WTC11 (cell line): ENCODE results near the gene DOK3. TPM values are rescaled to one million over a fixed set of nuclear protein-coding genes. Genes with fewer than 3 reads are reported as not detected.

Experiments
- ATAC-seq: fragments of 200-7000 bp; cut with Tn5 transposase; 2 replicates; pipeline ENCODE4 v1.10.0; 2021; ENCODE audit warnings: mild to moderate bottlenecking, moderate library complexity
- CTCF ChIA-PET: fragments of 300-600 bp; sonication (Branson Sonifier 250); formaldehyde crosslinking; loops from one replicate; lab custom pipeline; 2021; ENCODE audit warnings: antibody characterized with exemption; lab: Charles Lee
- POLR2A ChIA-PET: fragments of 350-600 bp; sonication (Branson Sonifier 250); formaldehyde crosslinking; loops from one replicate; lab custom pipeline; 2021; ENCODE audit warnings: antibody characterized with exemption; lab: Charles Lee
- DNase-seq: peaks from one replicate; pipeline ENCODE4 v3.0.0; 2021; ENCODE audit warnings: low spot score
- H3K27ac Mint-ChIP-seq: 2 replicates; pipeline ENCODE4 v1.8.0; 2021; ENCODE audit warnings: mixed read lengths
- H3K27me3 Mint-ChIP-seq: 2 replicates; pipeline ENCODE4 v1.8.0; 2021; ENCODE audit warnings: low read depth, mild to moderate bottlenecking, moderate library complexity, mixed read lengths
- H3K36me3 Mint-ChIP-seq: 2 replicates; pipeline ENCODE4 v1.8.0; 2021; ENCODE audit warnings: mixed read lengths
- H3K4me1 Mint-ChIP-seq: 2 replicates; pipeline ENCODE4 v1.8.0; 2022; ENCODE audit warnings: mixed read lengths
- H3K4me3 Mint-ChIP-seq: 2 replicates; pipeline ENCODE4 v1.8.0; 2021; ENCODE audit warnings: mild to moderate bottlenecking, moderate library complexity, mixed read lengths
- H3K9me3 Mint-ChIP-seq: 2 replicates; pipeline ENCODE4 v1.8.0; 2021; ENCODE audit warnings: mixed read lengths
- ETV6 ChIP-seq: sonication (generic); formaldehyde crosslinking; IDR thresholded peaks from 2 replicates; pipeline ENCODE4 v1.8.1; 2022; ENCODE audit warnings: mild to moderate bottlenecking, missing genetic modification reagents
- GTF2I ChIP-seq: fragments of 250-450 bp; sonication (Bioruptor Pico); conservative IDR thresholded peaks from 2 replicates; pipeline ENCODE4 v1.4.0; 2021; ENCODE audit warnings: mild to moderate bottlenecking
- NR1H2 ChIP-seq: sonication (generic); formaldehyde crosslinking; IDR thresholded peaks from 2 replicates; pipeline ENCODE4 v1.9.0; 2021; ENCODE audit warnings: mild to moderate bottlenecking, moderate library complexity, missing genetic modification reagents
- RORB ChIP-seq: fragments of 250-450 bp; sonication (Bioruptor Pico); IDR thresholded peaks from 2 replicates; pipeline ENCODE4 v1.9.0; 2021; ENCODE audit warnings: mild to moderate bottlenecking
- SOX15 ChIP-seq: fragments of 250-450 bp; sonication (Bioruptor Pico); IDR thresholded peaks from 2 replicates; pipeline ENCODE4 v1.9.0; 2021; ENCODE audit warnings: mild to moderate bottlenecking
- SP1 ChIP-seq: sonication (generic); formaldehyde crosslinking; conservative IDR thresholded peaks from 2 replicates; pipeline ENCODE4 v1.8.1; 2022; ENCODE audit warnings: missing genetic modification reagents
- TEAD4 ChIP-seq: sonication (generic); formaldehyde crosslinking; IDR thresholded peaks from 2 replicates; pipeline ENCODE4 v1.8.0; 2022; ENCODE audit warnings: mild to moderate bottlenecking, missing genetic modification reagents
- ZBTB21 ChIP-seq: sonication (generic); formaldehyde crosslinking; IDR thresholded peaks from 2 replicates; pipeline ENCODE4 v1.8.1; 2023; ENCODE audit warnings: mild to moderate bottlenecking, missing genetic modification reagents, borderline replicate concordance
- ZMAT4 ChIP-seq: fragments of 250-450 bp; sonication (Bioruptor Pico); IDR thresholded peaks from 2 replicates; pipeline ENCODE4 v1.9.0; 2021; ENCODE audit warnings: mild to moderate bottlenecking
- ZNF219 ChIP-seq: sonication (generic); formaldehyde crosslinking; IDR thresholded peaks from 2 replicates; pipeline ENCODE4 v1.8.0; 2023; ENCODE audit warnings: missing genetic modification reagents, mild to moderate bottlenecking, borderline replicate concordance
- ZNF416 ChIP-seq: fragments of 250-450 bp; sonication (Bioruptor Pico); IDR thresholded peaks from 2 replicates; pipeline ENCODE4 v1.9.0; 2021; ENCODE audit warnings: mild to moderate bottlenecking, inconsistent platforms
- total RNA-seq: library from RNA; stranded (reverse); gene quantifications from 3 replicates; pipeline ENCODE4 v1.2.3, GENCODE V29; 2021
- TF ChIP-seq, protein P1 (sequence below): sonication (generic); formaldehyde crosslinking; IDR thresholded peaks from 2 replicates; pipeline ENCODE4 v1.8.0; 2022; ENCODE audit warnings: mild to moderate bottlenecking, missing genetic modification reagents
- TF ChIP-seq, protein P2 (sequence below): fragments of 250-450 bp; sonication (Bioruptor Pico); IDR thresholded peaks from 2 replicates; pipeline ENCODE4 v1.9.0; 2021; ENCODE audit warnings: moderate library complexity, mild to moderate bottlenecking, inconsistent platforms, borderline replicate concordance
- TF ChIP-seq, protein P3 (sequence below): sonication (generic); formaldehyde crosslinking; IDR thresholded peaks from 2 replicates; pipeline ENCODE4 v1.8.0; 2022; ENCODE audit warnings: missing genetic modification reagents
- TF ChIP-seq, protein P4 (sequence below): sonication (generic); formaldehyde crosslinking; IDR thresholded peaks from 2 replicates; pipeline ENCODE4 v1.8.1; 2023; ENCODE audit warnings: mild to moderate bottlenecking, moderate library complexity, missing genetic modification reagents

The DOK3 gene
- total RNA-seq, 1 experiment from 2014 or later = 9.9 TPM

DNA sequence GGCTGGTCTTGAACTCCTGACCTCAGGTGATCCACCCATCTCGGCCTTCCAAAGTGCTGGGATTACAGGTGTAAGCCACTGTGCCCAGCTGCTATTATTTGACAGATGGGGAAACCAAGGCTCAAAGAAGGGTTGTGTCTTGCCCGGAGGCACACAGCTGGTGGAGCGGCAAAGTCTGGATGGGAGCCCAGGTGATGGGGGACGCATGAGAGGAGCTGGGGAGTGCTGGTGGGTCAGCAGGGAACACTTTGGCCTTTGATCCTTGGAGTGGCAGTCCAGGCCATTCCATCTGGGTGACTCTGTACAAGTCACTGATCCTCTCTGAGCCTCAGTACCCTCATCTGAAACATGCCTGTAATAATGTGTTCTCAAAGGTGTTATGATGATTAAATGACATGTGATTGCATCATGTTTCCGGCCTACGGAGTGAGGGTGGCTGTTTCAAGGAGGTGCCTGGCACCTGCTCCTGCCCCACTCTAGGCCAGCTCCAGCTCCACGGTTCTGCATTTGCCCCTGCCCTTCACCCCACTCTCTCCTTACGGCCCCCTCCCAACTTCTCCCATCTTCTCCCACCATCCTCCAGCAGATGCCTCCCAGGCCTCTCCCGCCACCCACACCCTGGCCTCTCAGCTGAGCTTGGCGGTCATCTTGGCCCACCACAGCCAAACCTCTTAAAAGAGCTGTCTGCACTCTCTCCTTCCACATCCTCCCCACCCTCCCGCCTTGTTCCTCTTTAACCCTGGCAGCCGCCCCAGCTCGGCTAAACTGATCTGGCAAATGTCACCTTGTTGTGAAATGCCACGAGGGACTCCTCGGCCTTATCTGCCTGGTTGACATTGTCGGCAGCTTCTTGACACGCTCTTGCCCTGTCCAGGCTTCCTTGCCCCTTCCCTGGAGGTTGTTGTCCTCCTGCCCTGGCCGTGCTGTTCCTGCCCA is 30.6 kb downstream of the DOK3 start (continued):
- TF ChIP-seq, protein P1, sequence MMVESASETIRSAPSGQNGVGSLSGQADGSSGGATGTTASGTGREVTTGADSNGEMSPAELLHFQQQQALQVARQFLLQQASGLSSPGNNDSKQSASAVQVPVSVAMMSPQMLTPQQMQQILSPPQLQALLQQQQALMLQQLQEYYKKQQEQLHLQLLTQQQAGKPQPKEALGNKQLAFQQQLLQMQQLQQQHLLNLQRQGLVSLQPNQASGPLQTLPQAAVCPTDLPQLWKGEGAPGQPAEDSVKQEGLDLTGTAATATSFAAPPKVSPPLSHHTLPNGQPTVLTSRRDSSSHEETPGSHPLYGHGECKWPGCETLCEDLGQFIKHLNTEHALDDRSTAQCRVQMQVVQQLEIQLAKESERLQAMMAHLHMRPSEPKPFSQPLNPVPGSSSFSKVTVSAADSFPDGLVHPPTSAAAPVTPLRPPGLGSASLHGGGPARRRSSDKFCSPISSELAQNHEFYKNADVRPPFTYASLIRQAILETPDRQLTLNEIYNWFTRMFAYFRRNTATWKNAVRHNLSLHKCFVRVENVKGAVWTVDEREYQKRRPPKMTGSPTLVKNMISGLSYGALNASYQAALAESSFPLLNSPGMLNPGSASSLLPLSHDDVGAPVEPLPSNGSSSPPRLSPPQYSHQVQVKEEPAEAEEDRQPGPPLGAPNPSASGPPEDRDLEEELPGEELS (CRISPR knock-in tag) = no peak
- TF ChIP-seq TEAD4 (CRISPR knock-in tag) (no peak), ZNF219 (CRISPR knock-in tag) (no peak), NR1H2 (no peak)
- TF ChIP-seq, protein P2, sequence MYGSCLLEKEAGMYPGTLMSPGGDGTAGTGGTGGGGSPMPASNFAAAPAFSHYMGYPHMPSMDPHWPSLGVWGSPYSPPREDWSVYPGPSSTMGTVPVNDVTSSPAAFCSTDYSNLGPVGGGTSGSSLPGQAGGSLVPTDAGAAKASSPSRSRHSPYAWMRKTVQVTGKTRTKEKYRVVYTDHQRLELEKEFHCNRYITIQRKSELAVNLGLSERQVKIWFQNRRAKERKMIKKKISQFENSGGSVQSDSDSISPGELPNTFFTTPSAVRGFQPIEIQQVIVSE (CRISPR knock-in tag) = peak; percentile 21; the same call in 1 of the 2 replicates

GRCh38 chr5:177477701-177478477 is 31.7 kb downstream of the DOK3 start:
- no peak for DNase-seq
- ChIA-PET POLR2A (interaction anchor here (0.9 to 5.9 kb wide), 6 partner anchors 15 to 51 kb away, joined by 3 to 43 read pairs (median 8); partner anchors contain the start of genes GRK6 and PDLIM7), CTCF (interaction anchor here (0.9 to 16.7 kb wide), 8 partner anchors 15 to 168 kb away, joined by 3 to 230 read pairs (median 12); partner anchors contain the start of gene PDLIM7)
- no peaks in the 10 kb centered on the region for H3K27me3 Mint-ChIP-seq
- peaks cover under 1% of the 10 kb centered on the region; the same call in 1 of the 2 replicates for H3K36me3 Mint-ChIP-seq
- H3K9me3 Mint-ChIP-seq = no peaks in the 10 kb centered on the region
- no peak for ATAC-seq
- no peak overlapping the region for H3K4me3 Mint-ChIP-seq
- H3K27ac Mint-ChIP-seq = 0 out of 2 replicates have a peak overlapping the region, but pooled peaks have one; percentile 71
- peaks cover 30% of the 10 kb centered on the region for H3K4me1 Mint-ChIP-seq
- no peak for TF ChIP-seq GTF2I (CRISPR knock-in tag)
- TF ChIP-seq ZNF416 (CRISPR knock-in tag) = no peak
- TF ChIP-seq ZMAT4 (CRISPR knock-in tag) = no peak
- no peak for TF ChIP-seq ETV6 (CRISPR knock-in tag)
- TF ChIP-seq, protein P3, sequence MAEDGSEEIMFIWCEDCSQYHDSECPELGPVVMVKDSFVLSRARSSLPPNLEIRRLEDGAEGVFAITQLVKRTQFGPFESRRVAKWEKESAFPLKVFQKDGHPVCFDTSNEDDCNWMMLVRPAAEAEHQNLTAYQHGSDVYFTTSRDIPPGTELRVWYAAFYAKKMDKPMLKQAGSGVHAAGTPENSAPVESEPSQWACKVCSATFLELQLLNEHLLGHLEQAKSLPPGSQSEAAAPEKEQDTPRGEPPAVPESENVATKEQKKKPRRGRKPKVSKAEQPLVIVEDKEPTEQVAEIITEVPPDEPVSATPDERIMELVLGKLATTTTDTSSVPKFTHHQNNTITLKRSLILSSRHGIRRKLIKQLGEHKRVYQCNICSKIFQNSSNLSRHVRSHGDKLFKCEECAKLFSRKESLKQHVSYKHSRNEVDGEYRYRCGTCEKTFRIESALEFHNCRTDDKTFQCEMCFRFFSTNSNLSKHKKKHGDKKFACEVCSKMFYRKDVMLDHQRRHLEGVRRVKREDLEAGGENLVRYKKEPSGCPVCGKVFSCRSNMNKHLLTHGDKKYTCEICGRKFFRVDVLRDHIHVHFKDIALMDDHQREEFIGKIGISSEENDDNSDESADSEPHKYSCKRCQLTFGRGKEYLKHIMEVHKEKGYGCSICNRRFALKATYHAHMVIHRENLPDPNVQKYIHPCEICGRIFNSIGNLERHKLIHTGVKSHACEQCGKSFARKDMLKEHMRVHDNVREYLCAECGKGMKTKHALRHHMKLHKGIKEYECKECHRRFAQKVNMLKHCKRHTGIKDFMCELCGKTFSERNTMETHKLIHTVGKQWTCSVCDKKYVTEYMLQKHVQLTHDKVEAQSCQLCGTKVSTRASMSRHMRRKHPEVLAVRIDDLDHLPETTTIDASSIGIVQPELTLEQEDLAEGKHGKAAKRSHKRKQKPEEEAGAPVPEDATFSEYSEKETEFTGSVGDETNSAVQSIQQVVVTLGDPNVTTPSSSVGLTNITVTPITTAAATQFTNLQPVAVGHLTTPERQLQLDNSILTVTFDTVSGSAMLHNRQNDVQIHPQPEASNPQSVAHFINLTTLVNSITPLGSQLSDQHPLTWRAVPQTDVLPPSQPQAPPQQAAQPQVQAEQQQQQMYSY (CRISPR knock-in tag) = no peak
- TF ChIP-seq SOX15 (CRISPR knock-in tag) = no peak
- no peak for TF ChIP-seq SP1
- TF ChIP-seq RORB (CRISPR knock-in tag) = no peak
- no peak for TF ChIP-seq ZBTB21 (CRISPR knock-in tag)
- TF ChIP-seq, protein P4, sequence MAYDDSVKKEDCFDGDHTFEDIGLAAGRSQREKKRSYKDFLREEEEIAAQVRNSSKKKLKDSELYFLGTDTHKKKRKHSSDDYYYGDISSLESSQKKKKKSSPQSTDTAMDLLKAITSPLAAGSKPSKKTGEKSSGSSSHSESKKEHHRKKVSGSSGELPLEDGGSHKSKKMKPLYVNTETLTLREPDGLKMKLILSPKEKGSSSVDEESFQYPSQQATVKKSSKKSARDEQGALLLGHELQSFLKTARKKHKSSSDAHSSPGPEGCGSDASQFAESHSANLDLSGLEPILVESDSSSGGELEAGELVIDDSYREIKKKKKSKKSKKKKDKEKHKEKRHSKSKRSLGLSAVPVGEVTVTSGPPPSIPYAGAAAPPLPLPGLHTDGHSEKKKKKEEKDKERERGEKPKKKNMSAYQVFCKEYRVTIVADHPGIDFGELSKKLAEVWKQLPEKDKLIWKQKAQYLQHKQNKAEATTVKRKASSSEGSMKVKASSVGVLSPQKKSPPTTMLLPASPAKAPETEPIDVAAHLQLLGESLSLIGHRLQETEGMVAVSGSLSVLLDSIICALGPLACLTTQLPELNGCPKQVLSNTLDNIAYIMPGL = no peak
- TF ChIP-seq, all 79 proteins: peak for 0
